Neuron (in vitro differentiated cells): ENCODE data around the gene GALNS.
"Not testable (repeated sequence)": the region's sequence is repeated elsewhere in the genome, so short reads cannot be mapped to it uniquely, and the experiment has no call there.

ENCODE experiments used
- H2AFZ ChIP-seq: one replicate; pipeline ENCODE4 v1.6.1; 2013; ENCODE audit warnings: low read depth, mild to moderate bottlenecking, inconsistent platforms, low read length, moderate library complexity
- H3K27me3 ChIP-seq: one replicate; pipeline ENCODE4 v1.6.1; 2013; ENCODE audit warnings: low read length; ENCODE audit not compliant: insufficient read depth
- H3K36me3 ChIP-seq: one replicate; pipeline ENCODE4 v1.6.1; 2013; ENCODE audit warnings: low read length; ENCODE audit not compliant: insufficient read depth
- H3K4me1 ChIP-seq: one replicate; pipeline ENCODE4 v1.6.1; 2013; ENCODE audit warnings: low read length; ENCODE audit not compliant: insufficient read depth
- H3K4me3 ChIP-seq: 2 replicates; pipeline ENCODE4 v1.5.1; 2013; ENCODE audit warnings: mild to moderate bottlenecking, low read length, moderate library complexity
- H3K9me3 ChIP-seq: one replicate; pipeline ENCODE4 v1.6.1; 2013; ENCODE audit warnings: low read length

Gene GALNS

GRCh38 chr16:88895335-88895734 is 38.6 kb upstream of the GALNS start:
- Histone ChIP-seq H3K36me3 (no peaks in the 10 kb centered on the region), H2AFZ (no peak overlapping the region), H3K4me3 (no peak overlapping the region), H3K27me3 (peaks cover 12% of the 10 kb centered on the region), H3K9me3 (peaks cover 2% of the 10 kb centered on the region), H3K4me1 (no peaks in the 10 kb centered on the region)

GRCh38 chr16:88894681-88895300 is 38.0 kb upstream of the GALNS start:
- peaks cover 10% of the 10 kb centered on the region for H3K27me3 ChIP-seq
- no peaks in the 10 kb centered on the region for H3K36me3 ChIP-seq
- H3K4me1 ChIP-seq, result no peaks in the 10 kb centered on the region
- H3K4me3 ChIP-seq, result no peak overlapping the region
- peaks cover 3% of the 10 kb centered on the region for H3K9me3 ChIP-seq
- no peak overlapping the region for H2AFZ ChIP-seq

- not testable (repeated sequence) for H2AFZ ChIP-seq, H3K9me3 ChIP-seq, H3K4me1 ChIP-seq, H3K4me3 ChIP-seq, H3K36me3 ChIP-seq, H3K27me3 ChIP-seq
Observed at GRCh38 chr16:88894266-88894665, 37.5 kb upstream of the GALNS start.

GRCh38 chr16:88893127-88893968 is 36.6 kb upstream of the GALNS start:
- Histone ChIP-seq H3K4me3 (no peak overlapping the region), H3K9me3 (peaks cover 6% of the 10 kb centered on the region), H2AFZ (no peak overlapping the region), H3K4me1 (no peaks in the 10 kb centered on the region), H3K27me3 (peaks cover 5% of the 10 kb centered on the region), H3K36me3 (no peaks in the 10 kb centered on the region)

- Histone ChIP-seq H3K4me1 (no peaks in the 10 kb centered on the region), H3K27me3 (no peaks in the 10 kb centered on the region), H2AFZ (no peak overlapping the region), H3K36me3 (no peaks in the 10 kb centered on the region), H3K9me3 (peaks cover 6% of the 10 kb centered on the region), H3K4me3 (no peak overlapping the region)
Observed at GRCh38 chr16:88892065-88892464, 35.3 kb upstream of the GALNS start.

GRCh38 chr16:88891083-88891482 is 34.3 kb upstream of the GALNS start:
- Histone ChIP-seq H2AFZ (no peak overlapping the region), H3K27me3 (no peaks in the 10 kb centered on the region), H3K4me3 (no peak overlapping the region), H3K36me3 (no peaks in the 10 kb centered on the region), H3K4me1 (no peaks in the 10 kb centered on the region), H3K9me3 (peaks cover 6% of the 10 kb centered on the region)

- H3K4me3 ChIP-seq, H3K27me3 ChIP-seq, H3K4me1 ChIP-seq, H3K9me3 ChIP-seq, H2AFZ ChIP-seq, H3K36me3 ChIP-seq: not testable (repeated sequence)
Observed at GRCh38 chr16:88889702-88890352, 33.1 kb upstream of the GALNS start.

GRCh38 chr16:88888461-88889387 is 32.0 kb upstream of the GALNS start:
- no peak overlapping the region for H3K4me3 ChIP-seq
- H2AFZ ChIP-seq, result no peak overlapping the region
- no peaks in the 10 kb centered on the region for H3K36me3 ChIP-seq
- H3K27me3 ChIP-seq, result no peaks in the 10 kb centered on the region
- H3K9me3 ChIP-seq, result peaks cover 6% of the 10 kb centered on the region
- H3K4me1 ChIP-seq, result no peaks in the 10 kb centered on the region

- Histone ChIP-seq H3K36me3 (no peaks in the 10 kb centered on the region), H2AFZ (no peak overlapping the region), H3K4me1 (no peaks in the 10 kb centered on the region), H3K4me3 (no peak overlapping the region), H3K27me3 (no peaks in the 10 kb centered on the region), H3K9me3 (peaks cover 6% of the 10 kb centered on the region)
Observed at GRCh38 chr16:88888057-88888456, 31.3 kb upstream of the GALNS start.

GRCh38 chr16:88886845-88887521 is 30.2 kb upstream of the GALNS start:
- Histone ChIP-seq H3K9me3 (peaks cover 6% of the 10 kb centered on the region), H3K4me3 (no peak overlapping the region), H2AFZ (no peak overlapping the region), H3K27me3 (no peaks in the 10 kb centered on the region), H3K36me3 (no peaks in the 10 kb centered on the region), H3K4me1 (no peaks in the 10 kb centered on the region)

GRCh38 chr16:88886420-88886844 is 29.7 kb upstream of the GALNS start:
- H3K9me3 ChIP-seq, result peaks cover 6% of the 10 kb centered on the region
- no peak overlapping the region for H3K4me3 ChIP-seq
- H2AFZ ChIP-seq, result no peak overlapping the region

GRCh38 chr16:88885693-88886280 is 29.0 kb upstream of the GALNS start:
- H3K4me1 ChIP-seq, result no peaks in the 10 kb centered on the region
- H3K9me3 ChIP-seq, result peaks cover 6% of the 10 kb centered on the region
- H3K27me3 ChIP-seq, result no peaks in the 10 kb centered on the region
- no peak overlapping the region for H2AFZ ChIP-seq
- H3K36me3 ChIP-seq, result no peaks in the 10 kb centered on the region
- no peak overlapping the region for H3K4me3 ChIP-seq

More at GRCh38 chr16:88886420-88886844, 29.7 kb upstream of the GALNS start:
- Histone ChIP-seq H3K36me3 (no peaks in the 10 kb centered on the region), H3K27me3 (no peaks in the 10 kb centered on the region), H3K4me1 (no peaks in the 10 kb centered on the region)
